B cell (primary cell): ENCODE results near the gene ANAPC2. TPM values are rescaled to one million over a fixed set of nuclear protein-coding genes. Genes with fewer than 3 reads are reported as not detected.

ENCODE experiments used
- ATAC-seq: fragments of 200-7000 bp; cut with Tn5 transposase; one replicate; pipeline ENCODE4 v1.10.0; 2021; ENCODE audit warnings: low read depth, mild to moderate bottlenecking, moderate number of reproducible peaks, moderate library complexity
- CTCF ChIA-PET: fragments of 350-600 bp; sonication (Branson Sonifier 250); formaldehyde crosslinking; loops from one replicate; lab custom pipeline; 2021; ENCODE audit warnings: antibody characterized with exemption, inconsistent platforms; lab: Charles Lee
- POLR2A ChIA-PET: fragments of 350-600 bp; sonication (Branson Sonifier 250); formaldehyde crosslinking; loops from one replicate; lab custom pipeline; 2021; ENCODE audit warnings: antibody characterized with exemption; lab: Charles Lee
- DNase-seq: peaks from one replicate; pipeline ENCODE4 v3.0.0; 2013
- H2AFZ ChIP-seq: 2 replicates; pipeline ENCODE4 v1.6.1; 2012; ENCODE audit warnings: mild to moderate bottlenecking, low read depth, low read length; ENCODE audit not compliant: insufficient read depth, poor library complexity, severe bottlenecking
- H3K27ac ChIP-seq, 2 donors: 1 replicate in 1 of 2; 2 replicates in 1 of 2; pipeline ENCODE4 v1.5.1; 2012 to 2013; ENCODE audit warnings: low read length in 2 of 2, mild to moderate bottlenecking in 2 of 2, moderate library complexity in 1 of 2
- H3K27me3 ChIP-seq, 4 experiments: fragments of 200-600 bp in 1 of 4; sonication (generic) in 1 of 4; replicated peaks in 1 of 4; 1 replicate in 2 of 4; 2 replicates in 2 of 4; pipeline versions ENCODE4 v1.6.1 to v1.7.0; 2013 to 2016; ENCODE audit warnings: low read length in 3 of 4, mild to moderate bottlenecking in 2 of 4, mixed read lengths in 1 of 4, moderate library complexity in 1 of 4; ENCODE audit not compliant: insufficient read depth in 4 of 4, control insufficient read depth in 3 of 4; ENCODE audit errors: control extremely low read depth in 1 of 4
- H3K36me3 ChIP-seq, 2 experiments: replicated peaks in 1 of 2; 1 replicate in 1 of 2; 2 replicates in 1 of 2; pipeline versions ENCODE4 v1.6.1 to v1.7.1; 2013; ENCODE audit warnings: low read length in 1 of 2; ENCODE audit not compliant: insufficient read depth in 2 of 2, control insufficient read depth in 1 of 2; ENCODE audit errors: control extremely low read depth in 1 of 2, extremely low read depth in 1 of 2
- H3K4me1 ChIP-seq, 2 donors: fragments of 200-600 bp in 1 of 2; sonication (generic) in 1 of 2; 1 replicate in 1 of 2; 2 replicates in 1 of 2; pipeline versions ENCODE4 v1.5.1 to v1.6.1; 2013 to 2017; ENCODE audit warnings: low read length in 2 of 2; ENCODE audit not compliant: control insufficient read depth in 2 of 2, insufficient read depth in 2 of 2
- H3K4me2 ChIP-seq: replicated peaks from 2 replicates; pipeline ENCODE3; 2012; ENCODE audit warnings: mild to moderate bottlenecking, low read depth, low read length; ENCODE audit not compliant: poor library complexity, severe bottlenecking
- H3K4me3 ChIP-seq, 5 experiments: fragments of 200-600 bp in 1 of 5; sonication (generic) in 1 of 5; 1 replicate in 3 of 5; 2 replicates in 2 of 5; pipeline versions ENCODE4 v1.5.1 to v1.7.0; 2011 to 2016; ENCODE audit warnings: low read length in 4 of 5, mild to moderate bottlenecking in 4 of 5, low read depth in 2 of 5, control low read depth in 1 of 5, moderate library complexity in 1 of 5; ENCODE audit not compliant: insufficient read depth in 1 of 5; ENCODE audit errors: control extremely low read depth in 1 of 5, extremely low read depth in 1 of 5
- H3K79me2 ChIP-seq: fragments of 200-600 bp; sonication (generic); one replicate; pipeline ENCODE4 v1.6.0; 2016; ENCODE audit warnings: low read length; ENCODE audit not compliant: control insufficient read depth, insufficient read depth
- H3K9ac ChIP-seq: fragments of 200-600 bp; sonication (generic); 2 replicates; pipeline ENCODE4 v1.6.1; 2017; ENCODE audit warnings: mild to moderate bottlenecking, low read length, moderate library complexity
- H3K9me3 ChIP-seq, 3 donors: one replicate each; pipeline versions ENCODE4 v1.6.1 to v1.7.1; 2013; ENCODE audit warnings: low read length in 2 of 3; ENCODE audit not compliant: control insufficient read depth in 2 of 3, insufficient read depth in 1 of 3; ENCODE audit errors: control extremely low read depth in 1 of 3
- H4K20me1 ChIP-seq: 2 replicates; pipeline ENCODE4 v1.6.0; 2012; ENCODE audit warnings: mild to moderate bottlenecking, low read length; ENCODE audit not compliant: insufficient read depth, control insufficient read depth, poor library complexity, severe bottlenecking
- H3K27ac Mint-ChIP-seq: one replicate; pipeline ENCODE4 v1.8.0; 2021; ENCODE audit warnings: mixed read lengths
- H3K27me3 Mint-ChIP-seq: one replicate; pipeline ENCODE4 v1.8.0; 2021; ENCODE audit warnings: mixed read lengths
- H3K4me1 Mint-ChIP-seq: one replicate; pipeline ENCODE4 v1.8.0; 2021; ENCODE audit warnings: mixed read lengths
- H3K4me3 Mint-ChIP-seq: one replicate; pipeline ENCODE4 v1.8.0; 2021; ENCODE audit warnings: mixed read lengths
- H3K9me3 Mint-ChIP-seq: one replicate; pipeline ENCODE4 v1.8.0; 2022; ENCODE audit warnings: mixed read lengths; ENCODE audit not compliant: insufficient read depth
- CTCF ChIP-seq: fragments of 200-600 bp; IDR thresholded peaks from one replicate; pipeline ENCODE4 v1.8.0; 2022; ENCODE audit warnings: antibody characterized with exemption, mild to moderate bottlenecking
- EZH2 ChIP-seq: IDR thresholded peaks from 2 replicates; pipeline ENCODE4 v1.6.1; 2012; ENCODE audit warnings: borderline replicate concordance, low read depth, mild to moderate bottlenecking, moderate library complexity, low read length; ENCODE audit not compliant: insufficient read depth, poor library complexity, severe bottlenecking
- WGBS: methylation state at CpG from one replicate; pipeline ENCODE4 v1.1.5; 2013; ENCODE audit warnings: missing lambda C conversion rate; ENCODE audit not compliant: insufficient coverage; 5-methylcytosine and 5-hydroxymethylcytosine counted together
- intact Hi-C: fragments of 100-400 bp; cut with micrococcal nuclease; formaldehyde crosslinking; loops from one replicate; pipeline ENCODE4 v1.10.0; 2022
- polyA plus RNA-seq: library from polyadenylated mRNA; depleted of rRNA; stranded (reverse); fragments of >200 nt; gene quantifications from 2 replicates; pipeline ENCODE4 v1.2.3, GENCODE V29; 2012
- total RNA-seq, 2 donors: library from RNA; stranded (reverse); fragments of 120-200 nt in 1 of 2; gene quantifications; 1 replicate in 1 of 2; 2 replicates in 1 of 2; pipeline versions ENCODE4 v1.2.3 to v1.2.4, GENCODE V29; 2013 to 2022

ANAPC2 gene
- total and polyA plus RNA-seq, 2 donors (not counting 1 experiment from before 2014, with no cell fraction given) = 121 to 127 TPM

GRCh38 chr9:137139468-137140150 is 48.8 kb downstream of the ANAPC2 start:
- H3K27me3 Mint-ChIP-seq = peaks cover 60% of the 10 kb centered on the region
- 45% methylated on average over 36 of the region's 37 CpGs for WGBS
- H3K27me3 ChIP-seq = peaks cover 0 to 81% (median 36%) of the 10 kb centered on the region in 4 experiments
- H3K36me3 ChIP-seq = no peaks in the 10 kb centered on the region
- no peak overlapping the region for H3K9ac ChIP-seq
- ATAC-seq (no peak), DNase-seq (no peak)
- no peaks in the 10 kb centered on the region for H3K9me3 Mint-ChIP-seq
- peak overlapping the region; percentile 40 for H3K4me2 ChIP-seq
- no peaks in the 10 kb centered on the region for H4K20me1 ChIP-seq
- peaks cover 11 to 14% of the 10 kb centered on the region in 2 donors for H3K4me1 ChIP-seq
- H3K4me3 Mint-ChIP-seq = no peak overlapping the region
- H2AFZ ChIP-seq = no peak overlapping the region
- ChIA-PET POLR2A (no interaction called here), CTCF (interaction anchor here (1.7 kb wide), 1 partner anchor 93 kb away, joined by 5 read pairs; the partner anchor contains the start of gene NPDC1)
- no peak for TF ChIP-seq EZH2
- TF ChIP-seq CTCF = no peak
- no peak overlapping the region for H3K27ac ChIP-seq
- H3K4me3 ChIP-seq = no peak overlapping the region
- H3K9me3 ChIP-seq = peaks cover 0 to 33% (median 0%) of the 10 kb centered on the region in 3 donors
- H3K27ac Mint-ChIP-seq = no peak overlapping the region
- intact Hi-C loops = no loop called here
- no peaks in the 10 kb centered on the region for H3K4me1 Mint-ChIP-seq
- no peaks in the 10 kb centered on the region for H3K79me2 ChIP-seq
